GM12872 (cell line): ENCODE measurements around the gene MEX3A.

ENCODE experiments used
- CTCF ChIP-seq: IDR thresholded peaks from 3 replicates; pipeline ENCODE4 v1.5.1; 2011; ENCODE audit warnings: low read depth, mild to moderate bottlenecking, low read length, moderate library complexity; ENCODE audit not compliant: insufficient read depth

The MEX3A gene

GRCh38 chr1:156051011-156051725, 31.1 kb downstream of the MEX3A start:
- no peak for TF ChIP-seq CTCF

- no peak for TF ChIP-seq CTCF
Measured at GRCh38 chr1:156050376-156050775, 31.9 kb downstream of the MEX3A start.

GRCh38 chr1:156048663-156049258, 33.5 kb downstream of the MEX3A start:
- no peak for TF ChIP-seq CTCF

GRCh38 chr1:156045076-156045475, 37.2 kb downstream of the MEX3A start:
- no peak for TF ChIP-seq CTCF

- TF ChIP-seq CTCF: no peak
Measured at GRCh38 chr1:156042828-156043227, 39.4 kb downstream of the MEX3A start.

- TF ChIP-seq CTCF: no peak
Measured at GRCh38 chr1:156033011-156033410, 49.3 kb downstream of the MEX3A start.

GRCh38 chr1:156026588-156026987, 55.7 kb downstream of the MEX3A start:
- TF ChIP-seq CTCF: no peak
